Motor neuron (in vitro differentiated cells): Measurements from ENCODE around the gene XRCC4. TPM values are rescaled to one million over a fixed set of nuclear protein-coding genes. Genes with fewer than 3 reads are reported as not detected.
A peak's percentile ranks its signal among the peaks of the same experiment; 100 is the strongest.
"Not testable (repeated sequence)": the region's sequence is repeated elsewhere in the genome, so short reads cannot be mapped to it uniquely, and the experiment has no call there.

Source experiments
- ATAC-seq, 8 experiments: fragments of 200-7000 bp; cut with Tn5 transposase; replicated peaks in 6 of 8; 2 replicates each; pipeline ENCODE4 v1.8.0; 2021; ENCODE audit warnings: mild to moderate bottlenecking in 8 of 8, moderate library complexity in 8 of 8
- H3K27ac ChIP-seq, 2 donors: fragments of 250-450 bp; sonication (Bioruptor Pico); 2 replicates each; pipeline ENCODE4 v1.9.0; 2021; ENCODE audit warnings: antibody characterized with exemption in 2 of 2, mild to moderate bottlenecking in 2 of 2, moderate library complexity in 1 of 2
- H3K4me1 ChIP-seq, 2 donors: fragments of 250-450 bp; sonication (Bioruptor Pico); replicated peaks in 1 of 2; 2 replicates each; pipeline ENCODE4 v1.6.1; 2021; ENCODE audit warnings: antibody characterized with exemption in 2 of 2, mild to moderate bottlenecking in 2 of 2, moderate library complexity in 1 of 2
- H3K4me3 ChIP-seq, 5 donors: fragments of 250-450 bp; sonication (Bioruptor Pico); 2 replicates each; pipeline ENCODE4 v1.9.0; 2021; ENCODE audit warnings: antibody characterized with exemption in 5 of 5, mild to moderate bottlenecking in 5 of 5, moderate library complexity in 4 of 5
- WGBS, 10 experiments: fragments of 450-650 bp; shearing (Covaris generic); methylation state at CpG; one replicate each; pipeline ENCODE4 v1.0.0; 2022; 5-methylcytosine and 5-hydroxymethylcytosine counted together
- in situ Hi-C, 9 experiments: fragments of 400-800 bp; cut with MboI; loops; one replicate each; pipeline ENCODE4 v1.15.0; 2021; ENCODE audit warnings: low sequenced_read_pairs in 9 of 9, low pct_unique_long_range_greater_than_20kb in 2 of 9; ENCODE audit not compliant: unreplicated experiment in 9 of 9
- total RNA-seq, 8 experiments: library from RNA; unstranded; fragments of 300-600 nt; gene quantifications; 2 replicates each; pipeline versions ENCODE4 v1.2.3 to v1.2.4, GENCODE V29; 2022

Gene XRCC4
- total RNA-seq, 8 experiments from 2014 or later, result 8.4 to 16.8 (median 11.8) TPM

DNA sequence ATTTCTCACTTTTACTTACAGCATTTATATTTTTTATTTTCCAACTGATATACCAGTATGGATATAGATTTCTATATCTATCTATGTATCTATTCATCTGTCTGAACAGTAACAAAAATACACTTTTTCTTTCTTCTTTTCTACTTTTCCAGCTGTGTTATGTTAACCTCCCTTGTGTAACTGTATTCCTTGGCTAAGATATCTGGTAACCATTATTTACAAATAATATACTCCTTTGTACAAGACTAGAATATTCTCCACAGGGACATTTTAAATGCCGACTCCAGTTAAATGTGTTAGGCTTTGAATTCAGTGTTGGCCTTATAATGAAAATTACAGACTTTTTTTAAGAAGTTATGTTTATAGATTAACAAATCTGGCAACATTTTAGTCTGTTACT, 168.7 kb downstream of the XRCC4 start:
- in situ Hi-C loops, result no loop called here
- 46 to 100% (median 100%) methylated on average over 1 of the region's 1 CpG; no CpG with 5 or more reads in 1 of the 10 experiments for WGBS, 10 experiments
- Histone ChIP-seq H3K27ac (no peak overlapping the region), H3K4me3 (no peak overlapping the region), H3K4me1 (no peaks in the 10 kb centered on the region)
- no peak for ATAC-seq

DNA sequence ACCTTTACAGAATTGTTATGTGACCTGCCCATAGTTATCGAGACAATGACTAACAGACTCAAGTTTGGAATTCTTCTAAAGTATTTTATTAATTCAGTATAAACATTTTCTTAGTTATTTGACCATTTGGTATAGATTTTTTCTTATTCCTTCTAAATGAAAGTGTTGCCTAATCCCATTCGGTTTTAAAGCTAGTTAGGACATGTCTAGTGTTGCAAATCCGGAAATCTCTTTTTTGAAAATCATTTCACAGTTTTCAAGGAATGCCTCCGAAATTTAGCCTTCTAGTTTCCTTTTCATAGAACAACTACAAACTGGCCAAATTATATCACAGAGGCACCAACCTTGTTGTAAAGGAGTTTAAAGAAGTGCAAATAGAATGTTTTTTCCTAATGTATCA, 171.8 kb downstream of the XRCC4 start:
- Histone ChIP-seq H3K4me1 (no peaks in the 10 kb centered on the region), H3K27ac (no peak overlapping the region), H3K4me3 (no peak overlapping the region)
- ATAC-seq, result no peak
- WGBS, 10 experiments, result 50 to 98% (median 88%) methylated on average over 2 to 4 of the region's 4 CpGs
- in situ Hi-C loops, result no loop called here

GRCh38 chr5:83251849-83252248, 174.5 kb downstream of the XRCC4 start:
- Histone ChIP-seq H3K4me1 (no peaks in the 10 kb centered on the region), H3K4me3 (no peak overlapping the region), H3K27ac (no peak overlapping the region)
- in situ Hi-C loops, result no loop called here
- no peak for ATAC-seq
- 83 to 100% (median 94%) methylated on average over 1 of the region's 1 CpG; no CpG with 5 or more reads in 2 of the 10 experiments for WGBS, 10 experiments

DNA sequence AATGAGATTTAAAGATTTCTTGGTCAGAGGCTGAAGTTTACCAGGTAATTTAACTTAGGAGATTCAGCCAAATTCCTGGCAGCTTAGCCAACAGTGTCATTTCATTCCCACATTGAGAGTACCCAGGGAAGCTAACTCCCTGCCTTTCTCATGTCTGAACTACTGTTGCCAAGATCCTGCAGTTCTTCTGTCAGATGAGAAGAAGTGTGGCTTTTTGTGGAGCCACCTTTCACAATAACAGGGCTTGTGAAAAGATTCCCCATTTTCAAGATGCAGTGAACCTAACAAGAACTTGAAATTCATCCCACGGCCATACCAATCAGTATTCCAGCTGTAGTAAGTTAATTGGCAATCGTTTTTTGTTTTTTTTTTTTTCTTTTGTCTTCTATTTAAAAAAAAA, 176.4 kb downstream of the XRCC4 start:
- WGBS, 10 experiments, result 39 to 79% (median 67%) methylated on average over 1 to 2 of the region's 2 CpGs; no CpG with 5 or more reads in 3 of the 10 experiments
- Histone ChIP-seq H3K27ac (no peak overlapping the region), H3K4me3 (no peak overlapping the region), H3K4me1 (no peaks in the 10 kb centered on the region)
- ATAC-seq, result peak in 1 of 8 experiments; percentile 65
- in situ Hi-C loops, result no loop called here

DNA sequence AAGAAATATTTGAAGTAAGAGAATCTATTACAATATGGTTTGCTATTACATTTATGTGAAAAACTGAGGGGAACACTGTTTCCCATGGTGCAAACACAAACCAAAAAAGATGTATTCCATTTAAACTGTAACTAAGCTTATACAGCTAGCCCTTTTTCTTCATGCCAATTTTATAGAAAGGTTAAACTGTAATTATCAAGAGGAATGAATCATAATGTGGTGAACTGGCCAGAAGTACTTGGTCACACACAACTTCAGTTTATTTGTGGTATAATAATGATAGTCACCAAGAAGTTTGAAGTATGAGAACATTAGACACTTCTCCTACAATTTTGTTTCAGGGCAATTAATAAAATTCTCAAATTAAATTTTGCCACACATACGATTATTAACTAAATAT, 177.9 kb downstream of the XRCC4 start:
- no peaks in the 10 kb centered on the region for H3K4me1 ChIP-seq
- no peak overlapping the region for H3K27ac ChIP-seq
- 20 to 100% (median 58%) methylated on average over 1 of the region's 1 CpG; no CpG with 5 or more reads in 1 of the 10 experiments for WGBS, 10 experiments
- in situ Hi-C loops, result no loop called here
- H3K4me3 ChIP-seq, result no peak overlapping the region
- no peak for ATAC-seq

DNA sequence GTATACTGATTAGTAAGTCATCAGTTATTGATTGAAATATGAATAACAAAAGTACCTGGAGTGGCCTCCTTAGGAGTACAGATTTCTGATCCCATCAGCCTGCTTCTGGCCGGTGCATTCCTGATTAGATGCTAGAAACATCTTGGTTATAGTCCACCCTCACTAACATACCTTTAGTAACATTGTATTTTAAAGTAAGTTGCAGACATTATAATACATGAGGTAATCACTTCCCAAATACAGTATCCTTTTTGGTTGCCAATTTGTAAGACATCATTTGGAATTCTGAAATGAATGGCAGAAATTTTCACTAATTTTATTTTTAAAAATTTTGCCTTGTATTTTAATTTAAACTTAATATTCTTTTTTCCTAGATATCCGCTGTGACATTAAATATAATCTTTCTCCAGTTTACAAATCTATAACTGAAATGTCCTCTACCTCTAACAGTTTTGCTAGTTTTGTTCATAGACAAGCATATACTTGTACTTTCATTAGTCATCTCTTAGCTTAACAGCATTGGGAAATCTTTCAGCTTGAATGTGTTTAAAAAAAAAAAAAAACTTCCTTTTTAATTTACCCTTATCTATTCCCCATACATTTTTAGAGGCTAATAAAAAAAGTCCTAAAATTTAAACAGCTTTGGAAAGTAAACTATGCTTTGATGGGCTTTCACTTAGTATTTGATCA, 178.9 kb downstream of the XRCC4 start:
- in situ Hi-C loops, result no loop called here
- Histone ChIP-seq H3K4me1 (no peaks in the 10 kb centered on the region), H3K27ac (no peak overlapping the region), H3K4me3 (no peak overlapping the region)
- 58 to 100% (median 97%) methylated on average over 1 to 2 of the region's 2 CpGs for WGBS, 10 experiments
- ATAC-seq, result no peak

- in situ Hi-C loops, H3K4me3 ChIP-seq, ATAC-seq, H3K4me1 ChIP-seq, H3K27ac ChIP-seq: not testable (repeated sequence)
- WGBS, 10 experiments, result 80 to 100% (median 94%) methylated on average over 1 to 2 of the region's 2 CpGs; no CpG with 5 or more reads in 3 of the 10 experiments
Observed at GRCh38 chr5:83257684-83258083, 180.3 kb downstream of the XRCC4 start.

DNA sequence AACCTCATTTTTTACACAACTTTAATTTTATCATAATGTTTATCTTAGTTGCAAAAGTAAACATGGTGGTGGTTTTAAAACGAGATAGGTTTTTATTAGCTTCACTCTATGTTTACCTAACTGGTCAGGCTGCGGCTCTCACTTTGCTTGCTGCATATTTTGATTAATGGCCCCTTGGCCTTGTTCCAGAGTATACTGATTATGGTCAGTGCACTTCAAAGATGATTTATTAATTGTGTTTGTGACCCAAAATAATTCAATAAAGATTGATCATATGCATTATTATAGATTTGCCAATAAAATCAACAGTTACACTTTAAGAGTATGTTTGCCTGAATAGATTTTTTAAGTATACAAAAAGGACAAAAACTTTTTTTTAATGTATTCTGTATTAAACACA, 188.0 kb downstream of the XRCC4 start:
- Histone ChIP-seq H3K4me1 (peaks cover 0 to 3% of the 10 kb centered on the region in 2 donors), H3K4me3 (no peak overlapping the region), H3K27ac (no peak overlapping the region)
- in situ Hi-C loops, result no loop called here
- ATAC-seq, result peak in 2 of 8 experiments; percentile 32 to 47
- 6 to 83% (median 55%) methylated on average over 1 to 2 of the region's 2 CpGs; no CpG with 5 or more reads in 1 of the 10 experiments for WGBS, 10 experiments

DNA sequence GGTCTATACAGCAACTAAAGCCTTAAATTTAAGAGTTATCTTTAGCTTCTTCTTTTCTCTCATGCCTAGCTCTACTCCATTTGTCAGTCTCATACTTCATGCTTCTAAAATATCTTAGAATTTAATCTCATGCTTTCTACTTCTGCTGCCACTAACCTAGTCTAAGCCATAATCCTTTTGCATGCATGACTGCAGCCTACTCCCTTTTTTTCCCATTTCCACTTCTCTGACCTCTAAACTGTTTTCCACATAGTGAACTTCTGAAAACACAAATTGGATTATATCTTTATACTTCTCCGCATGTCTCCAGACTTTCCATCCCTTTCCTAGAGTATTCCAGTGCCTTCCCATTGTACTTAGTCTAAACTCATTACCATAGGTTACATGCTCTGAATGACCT, 193.0 kb downstream of the XRCC4 start:
- no peak for ATAC-seq
- Histone ChIP-seq H3K4me1 (peaks cover 0 to under 1% of the 10 kb centered on the region in 2 donors), H3K27ac (no peak overlapping the region), H3K4me3 (no peak overlapping the region)
- 80 to 100% (median 92%) methylated on average over 1 of the region's 1 CpG; no CpG with 5 or more reads in 1 of the 10 experiments for WGBS, 10 experiments
- in situ Hi-C loops, result no loop called here

DNA sequence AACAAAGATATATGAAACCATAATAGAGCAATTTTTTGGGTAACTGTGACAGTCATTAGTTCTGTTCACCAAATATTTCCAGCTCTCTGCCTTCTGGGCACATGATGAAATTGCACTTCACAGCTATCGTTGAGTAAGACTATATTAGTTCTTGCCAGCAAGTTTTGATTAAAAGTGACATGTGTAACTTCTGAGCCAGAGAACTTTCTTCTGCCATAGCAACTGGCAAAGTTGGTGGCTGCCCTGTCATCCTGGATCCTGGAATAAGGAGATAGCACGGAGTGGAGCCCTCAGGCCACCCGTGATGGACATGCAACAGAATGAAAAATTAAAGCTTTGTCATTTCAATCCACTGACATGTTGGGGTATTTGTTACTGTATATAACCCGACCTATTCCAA, 199.8 kb downstream of the XRCC4 start:
- 22 to 96% (median 74%) methylated on average over 2 to 4 of the region's 4 CpGs; no CpG with 5 or more reads in 1 of the 10 experiments for WGBS, 10 experiments
- ATAC-seq, result no peak
- no peak overlapping the region for H3K27ac ChIP-seq
- no peak overlapping the region for H3K4me3 ChIP-seq
- in situ Hi-C loops, result no loop called here
- no peaks in the 10 kb centered on the region for H3K4me1 ChIP-seq

DNA sequence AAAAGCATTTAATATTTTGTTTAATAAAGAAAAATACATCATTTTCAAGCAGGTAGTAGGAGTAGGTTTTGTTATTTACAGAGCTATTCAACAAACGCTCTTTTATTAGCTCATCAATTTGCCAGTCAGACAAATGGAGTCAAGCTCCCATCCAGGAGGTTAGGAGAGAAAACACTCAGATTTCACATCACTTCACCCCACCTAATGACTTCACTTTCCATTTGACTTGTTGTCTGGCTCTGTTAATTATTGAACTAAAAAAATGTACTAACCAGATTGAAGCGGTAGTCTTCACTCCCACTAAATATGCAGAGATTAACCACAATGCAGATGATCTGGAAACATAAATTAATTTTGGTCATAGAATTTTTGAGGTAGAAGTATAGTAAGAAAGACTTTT, 200.6 kb downstream of the XRCC4 start:
- ATAC-seq, result no peak
- H3K4me3 ChIP-seq, result no peak overlapping the region
- in situ Hi-C loops, result no loop called here
- 47 to 100% (median 80%) methylated on average over 1 to 2 of the region's 2 CpGs; no CpG with 5 or more reads in 1 of the 10 experiments for WGBS, 10 experiments
- no peaks in the 10 kb centered on the region for H3K4me1 ChIP-seq
- no peak overlapping the region for H3K27ac ChIP-seq

DNA sequence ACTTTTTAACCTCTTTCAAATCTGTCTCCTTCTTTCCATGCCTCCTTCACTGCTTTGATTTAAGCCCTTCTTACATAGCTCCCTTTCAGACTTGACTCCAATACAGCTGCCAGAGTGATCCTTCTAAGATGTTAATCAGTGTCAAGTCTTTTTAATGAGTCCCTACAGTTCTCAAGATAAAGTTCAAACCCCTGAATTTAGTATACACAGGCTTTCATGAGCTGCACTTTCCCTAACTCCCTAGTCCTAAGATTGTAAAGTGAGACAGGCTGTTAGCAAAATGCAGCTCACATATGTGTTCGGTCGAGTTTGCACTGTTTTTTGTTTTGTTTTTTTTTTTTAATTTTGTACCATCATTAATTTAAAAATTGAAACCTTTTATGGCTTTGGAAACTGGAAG, 203.8 kb downstream of the XRCC4 start:
- Histone ChIP-seq H3K4me3 (no peak overlapping the region), H3K27ac (no peak overlapping the region), H3K4me1 (no peaks in the 10 kb centered on the region)
- WGBS, 10 experiments, result 6 to 83% (median 45%) methylated on average over 2 of the region's 2 CpGs; no CpG with 5 or more reads in 2 of the 10 experiments
- ATAC-seq, result no peak
- in situ Hi-C loops, result no loop called here

GRCh38 chr5:83281658-83282057, 204.3 kb downstream of the XRCC4 start:
- no peak overlapping the region for H3K4me3 ChIP-seq
- ATAC-seq, result no peak
- no peak overlapping the region for H3K27ac ChIP-seq
- in situ Hi-C loops, result no loop called here
- H3K4me1 ChIP-seq, result no peaks in the 10 kb centered on the region

DNA sequence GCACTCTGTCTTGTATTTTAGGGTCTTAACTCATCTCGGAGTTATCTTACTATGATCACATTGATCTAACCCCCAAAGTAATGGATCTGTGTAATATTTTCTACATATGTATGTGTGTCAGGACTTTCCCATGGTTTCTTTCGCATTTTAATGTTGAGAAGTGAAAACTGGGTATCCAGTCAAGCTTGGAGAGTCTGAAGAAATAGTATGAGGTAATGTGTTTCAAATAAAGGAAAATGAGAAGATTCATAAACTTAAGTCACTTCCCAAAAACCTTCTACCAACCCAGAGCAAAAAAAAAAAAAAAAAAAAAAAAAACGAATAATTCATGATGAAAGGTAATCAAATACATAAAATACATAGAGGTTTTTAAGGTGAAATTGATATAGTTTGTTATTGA, 206.4 kb downstream of the XRCC4 start:
- WGBS, 10 experiments, result 33 to 97% (median 75%) methylated on average over 2 to 3 of the region's 3 CpGs; no CpG with 5 or more reads in 2 of the 10 experiments
- ATAC-seq, result no peak
- no peaks in the 10 kb centered on the region for H3K4me1 ChIP-seq
- H3K27ac ChIP-seq, result no peak overlapping the region
- in situ Hi-C loops, result no loop called here
- H3K4me3 ChIP-seq, result no peak overlapping the region
